Astrocyte (in vitro differentiated cells and primary cell): ENCODE data around the gene UNKL. TPM values are rescaled to one million over a fixed set of nuclear protein-coding genes. Genes with fewer than 3 reads are reported as not detected.

Experiments
- DNase-seq: peaks from one replicate; pipeline ENCODE4 v3.0.0-alpha.2; 2010; ENCODE audit warnings: low read depth
- FAIRE-seq: peaks from 2 replicates; lab custom pipeline; 2011; peaks lifted over from hg19 to GRCh38; lab: Jason Lieb, UNC
- H2AFZ ChIP-seq: 2 replicates; pipeline ENCODE4 v1.6.0; 2012; ENCODE audit warnings: low read depth, low read length, inconsistent platforms
- H3K27ac ChIP-seq: 2 replicates; pipeline ENCODE4 v1.5.1; 2011; ENCODE audit warnings: low read depth, low read length, inconsistent platforms
- H3K27me3 ChIP-seq: 2 replicates; pipeline ENCODE4 v1.6.0; 2011; ENCODE audit warnings: low read length, inconsistent platforms; ENCODE audit not compliant: insufficient read depth
- H3K36me3 ChIP-seq: 2 replicates; pipeline ENCODE4 v1.5.1; 2011; ENCODE audit warnings: low read length, inconsistent platforms; ENCODE audit not compliant: insufficient read depth
- H3K4me1 ChIP-seq: 2 replicates; pipeline ENCODE4 v1.5.1; 2011; ENCODE audit warnings: low read length, inconsistent platforms; ENCODE audit not compliant: insufficient read depth
- H3K4me2 ChIP-seq: 2 replicates; pipeline ENCODE4 v1.6.0; 2012; ENCODE audit warnings: low read length, inconsistent platforms
- H3K4me3 ChIP-seq: 2 replicates; pipeline ENCODE4 v1.5.1; 2011; ENCODE audit warnings: low read depth, mild to moderate bottlenecking, low read length, inconsistent platforms; ENCODE audit not compliant: insufficient read depth
- H3K79me2 ChIP-seq: 2 replicates; pipeline ENCODE4 v1.6.0; 2012; ENCODE audit warnings: mild to moderate bottlenecking, low read length, inconsistent platforms; ENCODE audit not compliant: insufficient read depth
- H3K9ac ChIP-seq: 2 replicates; pipeline ENCODE4 v1.6.0; 2012; ENCODE audit warnings: mild to moderate bottlenecking, low read length, inconsistent platforms
- H3K9me3 ChIP-seq: 2 replicates; pipeline ENCODE4 v1.5.1; 2012; ENCODE audit warnings: low read depth, mild to moderate bottlenecking, low read length, inconsistent platforms; ENCODE audit not compliant: insufficient read depth
- H4K20me1 ChIP-seq: 2 replicates; pipeline ENCODE4 v1.6.0; 2012; ENCODE audit warnings: low read length, inconsistent platforms; ENCODE audit not compliant: insufficient read depth
- H3K27ac Mint-ChIP-seq: one replicate; pipeline ENCODE4 v1.8.0; 2021; ENCODE audit warnings: mild to moderate bottlenecking, mixed read lengths; ENCODE audit not compliant: unreplicated experiment
- H3K27me3 Mint-ChIP-seq: one replicate; pipeline ENCODE4 v1.8.0; 2021; ENCODE audit warnings: low read depth, mixed read lengths; ENCODE audit not compliant: unreplicated experiment
- H3K36me3 Mint-ChIP-seq: one replicate; pipeline ENCODE4 v1.8.0; 2021; ENCODE audit warnings: low read depth, mixed read lengths; ENCODE audit not compliant: unreplicated experiment
- H3K4me1 Mint-ChIP-seq: one replicate; pipeline ENCODE4 v1.8.0; 2021; ENCODE audit warnings: low read depth, mixed read lengths; ENCODE audit not compliant: unreplicated experiment
- H3K4me3 Mint-ChIP-seq: one replicate; pipeline ENCODE4 v1.8.0; 2021; ENCODE audit warnings: mild to moderate bottlenecking, moderate library complexity, mixed read lengths; ENCODE audit not compliant: unreplicated experiment
- H3K9me3 Mint-ChIP-seq: one replicate; pipeline ENCODE4 v1.8.0; 2021; ENCODE audit warnings: mild to moderate bottlenecking, mixed read lengths; ENCODE audit not compliant: unreplicated experiment
- CTCF ChIP-seq: IDR thresholded peaks from 2 replicates; pipeline ENCODE4 v1.5.1; 2011; ENCODE audit warnings: low read depth, mild to moderate bottlenecking, inconsistent platforms, low read length, moderate library complexity; ENCODE audit not compliant: insufficient read depth
- EZH2 ChIP-seq: IDR thresholded peaks from 2 replicates; pipeline ENCODE4 v1.6.1; 2012; ENCODE audit warnings: mild to moderate bottlenecking, low read length, inconsistent platforms; ENCODE audit not compliant: insufficient read depth
- total RNA-seq: library from RNA; stranded (reverse); gene quantifications from 2 replicates; pipeline ENCODE4 v1.2.1, GENCODE V29; 2021

The UNKL gene
- total RNA-seq, 1 donor from 2014 or later: 10.7 TPM

GRCh38 chr16:1432388-1433262, 18.1 kb upstream of the UNKL start:
- H3K79me2 ChIP-seq: no peaks in the 10 kb centered on the region
- no peak overlapping the region for H3K4me2 ChIP-seq
- no peaks in the 10 kb centered on the region for H3K36me3 Mint-ChIP-seq
- H3K27me3 Mint-ChIP-seq: peaks cover 7% of the 10 kb centered on the region
- H3K27me3 ChIP-seq: no peaks in the 10 kb centered on the region
- no peak overlapping the region for H2AFZ ChIP-seq
- no peak overlapping the region for H3K27ac Mint-ChIP-seq
- FAIRE-seq (no peak), DNase-seq (no peak)
- no peak overlapping the region for H3K27ac ChIP-seq
- H3K9me3 Mint-ChIP-seq: no peaks in the 10 kb centered on the region
- no peak overlapping the region for H3K4me3 Mint-ChIP-seq
- H3K9me3 ChIP-seq: no peaks in the 10 kb centered on the region
- no peak overlapping the region for H3K9ac ChIP-seq
- H3K4me1 ChIP-seq: no peaks in the 10 kb centered on the region
- no peak overlapping the region for H3K4me3 ChIP-seq
- TF ChIP-seq EZH2 (no peak), CTCF (no peak)
- H3K36me3 ChIP-seq: no peaks in the 10 kb centered on the region
- H3K4me1 Mint-ChIP-seq: no peaks in the 10 kb centered on the region
- H4K20me1 ChIP-seq: no peaks in the 10 kb centered on the region

- no peak overlapping the region for H3K4me3 ChIP-seq
- no peak overlapping the region for H2AFZ ChIP-seq
- no peaks in the 10 kb centered on the region for H3K4me1 ChIP-seq
- H4K20me1 ChIP-seq: no peaks in the 10 kb centered on the region
- TF ChIP-seq EZH2 (no peak), CTCF (no peak)
- H3K4me3 Mint-ChIP-seq: no peak overlapping the region
- no peak overlapping the region for H3K27ac Mint-ChIP-seq
- H3K36me3 Mint-ChIP-seq: no peaks in the 10 kb centered on the region
- no peak overlapping the region for H3K9ac ChIP-seq
- DNase-seq (no peak), FAIRE-seq (no peak)
- no peaks in the 10 kb centered on the region for H3K36me3 ChIP-seq
- H3K9me3 Mint-ChIP-seq: no peaks in the 10 kb centered on the region
- H3K27me3 Mint-ChIP-seq: peaks cover 7% of the 10 kb centered on the region
- no peaks in the 10 kb centered on the region for H3K4me1 Mint-ChIP-seq
- H3K9me3 ChIP-seq: no peaks in the 10 kb centered on the region
- no peaks in the 10 kb centered on the region for H3K79me2 ChIP-seq
- H3K4me2 ChIP-seq: no peak overlapping the region
- H3K27me3 ChIP-seq: no peaks in the 10 kb centered on the region
- no peak overlapping the region for H3K27ac ChIP-seq
These were observed 17.2 kb upstream of the UNKL start for GRCh38 chr16:1431497-1432270.
